ENCODE data around the gene NPAS3.

GRCh38 chr14:33511851-33512640, 573.4 kb downstream of the NPAS3 start:
- TF ChIP-seq GATA2 (IDR thresholded peaks at IDR 0.05; ENCODE audit: low read depth, low read length) (no peak), GATA3 (IDR thresholded peaks at IDR 0.05; ENCODE audit: low read depth, low read length) (no peak)
